HFFc6 (cell line): Measurements from ENCODE around the gene SLC35F6. TPM values are rescaled to one million over a fixed set of nuclear protein-coding genes. Genes with fewer than 3 reads are reported as not detected.
A peak's percentile ranks its signal among the peaks of the same experiment; 100 is the strongest.

Experiments
- DNase-seq: peaks from one replicate; pipeline ENCODE4 v3.0.0-alpha.2; 2018
- H3K27ac Mint-ChIP-seq: 2 replicates; pipeline ENCODE4 v1.8.0; 2020; ENCODE audit warnings: mild to moderate bottlenecking, mixed read lengths
- H3K27me3 Mint-ChIP-seq: 2 replicates; pipeline ENCODE4 v1.8.0; 2021; ENCODE audit warnings: mild to moderate bottlenecking, moderate library complexity, mixed read lengths; ENCODE audit not compliant: insufficient read depth
- H3K36me3 Mint-ChIP-seq: 2 replicates; pipeline ENCODE4 v1.8.0; 2021; ENCODE audit warnings: low read depth, mixed read lengths
- H3K4me1 Mint-ChIP-seq: 2 replicates; pipeline ENCODE4 v1.8.0; 2020; ENCODE audit warnings: low read depth, mixed read lengths
- H3K4me3 Mint-ChIP-seq: 2 replicates; pipeline ENCODE4 v1.8.0; 2020; ENCODE audit warnings: mild to moderate bottlenecking, moderate library complexity, mixed read lengths
- H3K9me3 Mint-ChIP-seq: 2 replicates; pipeline ENCODE4 v1.8.0; 2020; ENCODE audit warnings: mild to moderate bottlenecking, mixed read lengths
- CTCF ChIP-seq: fragments of 200-600 bp; sonication (generic); IDR thresholded peaks from 2 replicates; pipeline ENCODE4 v1.5.0; 2021; ENCODE audit warnings: antibody characterized with exemption, mild to moderate bottlenecking
- total RNA-seq, 6 experiments: library from RNA; stranded (reverse); fragmentation: NEBNext Ultra II Directional; extraction: Animal tissue kit (Norgen Biotek cat#: 25700); gene quantifications; 2 replicates in 1 of 6; 3 replicates in 5 of 6; pipeline ENCODE4 v1.2.3, GENCODE V29; 2021

The SLC35F6 gene
- total RNA-seq, 6 experiments from 2014 or later = 34.1 to 44.5 (median 38.7) TPM

- H3K4me3 Mint-ChIP-seq = no peak overlapping the region
- H3K36me3 Mint-ChIP-seq = no peaks in the 10 kb centered on the region
- DNase-seq = no peak
- H3K27me3 Mint-ChIP-seq = peaks cover 1% of the 10 kb centered on the region
- no peaks in the 10 kb centered on the region for H3K9me3 Mint-ChIP-seq
- H3K27ac Mint-ChIP-seq = no peak overlapping the region
- peak; percentile 44 for TF ChIP-seq CTCF
- peaks cover 28% of the 10 kb centered on the region for H3K4me1 Mint-ChIP-seq
Observed at GRCh38 chr2:26727641-26728561, 36.2 kb upstream of the SLC35F6 start.

- H3K36me3 Mint-ChIP-seq = no peaks in the 10 kb centered on the region
- H3K4me1 Mint-ChIP-seq = peaks cover 16% of the 10 kb centered on the region
- no peak overlapping the region for H3K4me3 Mint-ChIP-seq
- DNase-seq = no peak
- no peaks in the 10 kb centered on the region for H3K9me3 Mint-ChIP-seq
- H3K27ac Mint-ChIP-seq = no peak overlapping the region
- no peak for TF ChIP-seq CTCF
- H3K27me3 Mint-ChIP-seq = peaks cover 3% of the 10 kb centered on the region
Observed at GRCh38 chr2:26729311-26729710, 34.8 kb upstream of the SLC35F6 start.

GRCh38 chr2:26730549-26731344, 33.3 kb upstream of the SLC35F6 start:
- no peak overlapping the region for H3K27ac Mint-ChIP-seq
- DNase-seq = no peak
- peaks cover 11% of the 10 kb centered on the region for H3K4me1 Mint-ChIP-seq
- no peak overlapping the region for H3K4me3 Mint-ChIP-seq
- no peaks in the 10 kb centered on the region for H3K36me3 Mint-ChIP-seq
- peaks cover 3% of the 10 kb centered on the region; the same call in 1 of the 2 replicates for H3K27me3 Mint-ChIP-seq
- H3K9me3 Mint-ChIP-seq = no peaks in the 10 kb centered on the region
- TF ChIP-seq CTCF = no peak

GRCh38 chr2:26731714-26732113, 32.4 kb upstream of the SLC35F6 start:
- no peak for TF ChIP-seq CTCF
- H3K36me3 Mint-ChIP-seq = no peaks in the 10 kb centered on the region
- H3K27ac Mint-ChIP-seq = no peak overlapping the region
- H3K4me1 Mint-ChIP-seq = peaks cover 9% of the 10 kb centered on the region
- DNase-seq = no peak
- H3K4me3 Mint-ChIP-seq = no peak overlapping the region
- peaks cover 2% of the 10 kb centered on the region; the same call in 1 of the 2 replicates for H3K27me3 Mint-ChIP-seq
- no peaks in the 10 kb centered on the region for H3K9me3 Mint-ChIP-seq

- H3K27ac Mint-ChIP-seq = no peak overlapping the region
- TF ChIP-seq CTCF = no peak
- no peaks in the 10 kb centered on the region for H3K36me3 Mint-ChIP-seq
- H3K4me3 Mint-ChIP-seq = no peak overlapping the region
- DNase-seq = no peak
- H3K9me3 Mint-ChIP-seq = no peaks in the 10 kb centered on the region
- peaks cover 2% of the 10 kb centered on the region; the same call in 1 of the 2 replicates for H3K27me3 Mint-ChIP-seq
- H3K4me1 Mint-ChIP-seq = peaks cover 9% of the 10 kb centered on the region
Observed at GRCh38 chr2:26732446-26732845, 31.6 kb upstream of the SLC35F6 start.
